Common myeloid progenitor, CD34-positive (primary cell): ENCODE measurements around the gene NKG7.

ENCODE experiments used
- CTCF ChIA-PET: fragments of 350-600 bp; sonication (Branson Sonifier 250); formaldehyde crosslinking; loops from one replicate; lab custom pipeline; 2021; ENCODE audit warnings: antibody characterized with exemption; lab: Charles Lee
- POLR2A ChIA-PET: fragments of 350-600 bp; sonication (Branson Sonifier 250); formaldehyde crosslinking; loops from one replicate; lab custom pipeline; 2021; ENCODE audit warnings: antibody characterized with exemption; lab: Charles Lee
- DNase-seq, 3 donors: peaks; one replicate each; pipeline versions ENCODE4 v3.0.0 to v3.0.0-alpha.2; 2013
- H3K27ac ChIP-seq, 2 experiments: 1 replicate in 1 of 2; 2 replicates in 1 of 2; pipeline ENCODE4 v1.7.0; 2013; ENCODE audit warnings: inconsistent platforms in 2 of 2, low read length in 2 of 2, mild to moderate bottlenecking in 2 of 2, low read depth in 1 of 2, moderate library complexity in 1 of 2; ENCODE audit not compliant: severe bottlenecking in 2 of 2, insufficient read depth in 1 of 2, poor library complexity in 1 of 2
- H3K27me3 ChIP-seq, 5 experiments: replicated peaks in 2 of 5; 1 replicate in 3 of 5; 2 replicates in 2 of 5; pipeline versions ENCODE4 v1.6.1 to v1.7.0; 2013; ENCODE audit warnings: low read length in 4 of 5, mild to moderate bottlenecking in 2 of 5, moderate library complexity in 2 of 5, inconsistent platforms in 1 of 5; ENCODE audit not compliant: insufficient read depth in 5 of 5, control insufficient read depth in 4 of 5
- H3K36me3 ChIP-seq, 4 experiments: 1 replicate in 2 of 4; 2 replicates in 2 of 4; pipeline versions ENCODE4 v1.6.1 to v1.7.0; 2013; ENCODE audit warnings: low read length in 3 of 4, control low read depth in 1 of 4, mild to moderate bottlenecking in 1 of 4; ENCODE audit not compliant: control insufficient read depth in 4 of 4, insufficient read depth in 4 of 4
- H3K4me1 ChIP-seq, 4 experiments: 1 replicate in 3 of 4; 2 replicates in 1 of 4; pipeline versions ENCODE4 v1.6.1 to v1.7.1; 2013; ENCODE audit warnings: low read length in 3 of 4, mild to moderate bottlenecking in 3 of 4, control low read depth in 1 of 4, inconsistent platforms in 1 of 4, moderate library complexity in 1 of 4; ENCODE audit not compliant: control insufficient read depth in 4 of 4, insufficient read depth in 4 of 4; ENCODE audit errors: control extremely low read depth in 1 of 4
- H3K4me3 ChIP-seq, 7 experiments: 1 replicate in 4 of 7; 2 replicates in 3 of 7; pipeline versions ENCODE4 v1.5.1 to v1.7.0; 2013; ENCODE audit warnings: mild to moderate bottlenecking in 7 of 7, low read length in 6 of 7, moderate library complexity in 6 of 7, inconsistent platforms in 2 of 7, low read depth in 2 of 7, control low read depth in 1 of 7; ENCODE audit not compliant: insufficient read depth in 4 of 7, control insufficient read depth in 1 of 7; ENCODE audit errors: extremely low read depth in 1 of 7
- H3K9me3 ChIP-seq, 5 experiments: 1 replicate in 4 of 5; 2 replicates in 1 of 5; pipeline versions ENCODE4 v1.6.1 to v1.7.1; 2013; ENCODE audit warnings: low read length in 4 of 5, mild to moderate bottlenecking in 2 of 5, inconsistent platforms in 1 of 5, low read depth in 1 of 5, moderate library complexity in 1 of 5; ENCODE audit not compliant: control insufficient read depth in 4 of 5, insufficient read depth in 2 of 5; ENCODE audit errors: control extremely low read depth in 1 of 5
- WGBS: methylation state at CpG from one replicate; pipeline ENCODE4 v1.1.5; 2013; ENCODE audit not compliant: insufficient coverage; 5-methylcytosine and 5-hydroxymethylcytosine counted together

Gene NKG7

DNA sequence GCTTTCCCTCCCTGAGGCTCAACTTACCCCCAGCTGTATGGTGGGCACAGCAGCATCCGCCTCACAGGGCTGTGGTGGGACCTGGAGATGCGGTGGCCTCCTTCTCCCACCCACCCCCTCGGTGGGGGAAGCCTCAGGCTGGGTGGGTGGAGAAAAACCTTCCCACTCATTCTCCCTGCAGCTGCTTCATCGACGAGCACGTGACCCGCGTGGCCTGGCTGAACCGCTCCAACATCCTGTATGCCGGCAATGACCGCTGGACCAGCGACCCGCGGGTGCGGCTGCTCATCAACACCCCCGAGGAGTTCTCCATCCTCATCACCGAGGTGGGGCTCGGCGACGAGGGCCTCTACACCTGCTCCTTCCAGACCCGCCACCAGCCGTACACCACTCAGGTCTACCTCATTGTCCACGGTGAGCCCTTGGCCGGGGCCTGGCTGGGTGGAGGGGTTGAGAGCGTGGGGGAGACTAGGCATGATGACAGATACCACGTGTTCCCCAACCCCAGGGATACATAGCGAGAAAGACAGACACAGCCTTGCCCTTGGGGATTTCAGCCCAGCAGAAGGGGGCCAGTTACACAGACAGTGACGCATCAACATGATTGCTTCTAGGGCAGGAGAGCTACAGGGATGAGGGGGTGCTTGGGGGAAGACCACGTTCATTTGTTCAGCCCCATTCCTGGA lies 48.8 kb downstream of the NKG7 start:
- Histone ChIP-seq H3K4me3 (no peak overlapping the region), H3K27ac (no peak overlapping the region), H3K27me3 (peaks cover 2 to 59% (median 32%) of the 10 kb centered on the region in 5 experiments), H3K9me3 (no peaks in the 10 kb centered on the region), H3K36me3 (no peaks in the 10 kb centered on the region), H3K4me1 (peaks cover 0 to 26% (median 23%) of the 10 kb centered on the region in 4 experiments)
- POLR2A ChIA-PET = no interaction called here
- CTCF ChIA-PET = interaction anchor here (1.2 kb wide), 1 partner anchor 97 kb away, joined by 3 read pairs; no protein-coding TSS in a partner anchor
- WGBS = 89% methylated on average over 21 of the region's 29 CpGs
- DNase-seq = no peak

DNA sequence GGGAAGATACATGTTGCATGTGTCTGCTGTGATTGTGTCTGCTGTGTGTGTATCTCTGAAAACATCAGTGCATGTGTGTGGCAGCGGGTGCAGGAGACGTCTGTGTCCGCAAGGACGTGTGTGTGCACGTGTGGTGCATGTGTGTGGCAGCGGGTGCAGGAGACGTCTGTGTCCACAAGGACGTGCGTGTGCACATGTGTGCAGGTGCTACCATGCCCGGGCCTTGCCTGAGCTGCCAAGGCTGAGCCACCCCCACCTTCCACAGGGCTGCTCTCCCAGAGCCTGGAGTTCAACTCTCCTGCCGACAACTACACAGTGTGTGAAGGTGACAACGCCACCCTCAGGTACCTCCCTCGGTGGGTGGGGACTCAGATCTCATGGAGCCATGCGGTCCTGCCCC lies 50.7 kb downstream of the NKG7 start:
- CTCF ChIA-PET = no interaction called here
- peaks cover 0 to 42% (median 24%) of the 10 kb centered on the region in 5 experiments for H3K27me3 ChIP-seq
- no peaks in the 10 kb centered on the region for H3K36me3 ChIP-seq
- no peak for DNase-seq
- POLR2A ChIA-PET = no interaction called here
- peaks cover 0 to 11% (median 10%) of the 10 kb centered on the region in 4 experiments for H3K4me1 ChIP-seq
- 89% methylated on average over 12 of the region's 14 CpGs for WGBS
- no peaks in the 10 kb centered on the region for H3K9me3 ChIP-seq
- no peak overlapping the region for H3K27ac ChIP-seq
- no peak overlapping the region for H3K4me3 ChIP-seq
